ENCODE measurements around the gene BRD4.
A peak's percentile ranks its signal among the peaks of the same experiment; 100 is the strongest.

Gene BRD4

DNA sequence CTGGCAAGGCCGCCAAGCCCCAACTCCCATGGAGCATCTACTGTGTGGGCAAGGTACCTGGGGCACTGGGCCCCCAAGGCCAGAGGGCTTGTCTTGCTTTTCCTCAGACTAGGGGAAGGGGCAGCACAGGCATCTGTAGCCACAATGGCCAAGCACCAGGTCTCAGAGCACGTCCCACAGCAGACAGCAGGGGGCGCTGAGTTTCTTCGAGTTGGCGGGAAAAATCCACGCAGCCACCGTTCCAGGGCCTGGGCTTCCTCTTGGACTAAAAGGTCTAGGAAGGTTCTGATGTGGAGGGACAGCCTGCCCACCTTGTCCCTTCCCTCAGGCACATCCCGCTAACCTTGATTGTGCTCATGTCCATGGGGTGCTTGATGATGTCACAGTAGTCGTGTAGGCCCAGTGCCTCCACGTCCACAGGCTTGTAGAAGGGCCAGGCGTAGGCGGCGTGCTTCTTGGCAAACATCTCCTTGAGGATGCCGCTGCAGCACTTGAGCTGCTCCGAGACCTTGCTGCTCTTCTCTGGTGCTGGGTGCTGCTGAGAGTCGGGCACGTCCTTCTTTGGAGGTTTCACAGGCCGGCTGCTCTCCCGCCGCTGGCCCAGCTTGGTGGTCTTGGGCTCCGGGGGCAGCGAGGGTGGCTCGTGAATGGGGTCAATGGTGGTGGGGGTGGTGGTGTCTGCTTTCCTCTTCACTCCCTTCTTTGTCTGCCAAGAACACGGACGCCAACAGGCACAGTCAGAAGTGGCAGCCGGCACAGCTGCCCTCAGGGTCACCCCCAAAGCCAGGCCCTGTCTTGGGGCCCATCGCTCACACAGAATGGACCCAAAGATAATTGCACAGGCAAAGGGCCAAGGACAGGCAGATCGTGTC lies 68.0 kb downstream of the BRD4 start:
- peak; percentile 83 for DNase-seq

DNA sequence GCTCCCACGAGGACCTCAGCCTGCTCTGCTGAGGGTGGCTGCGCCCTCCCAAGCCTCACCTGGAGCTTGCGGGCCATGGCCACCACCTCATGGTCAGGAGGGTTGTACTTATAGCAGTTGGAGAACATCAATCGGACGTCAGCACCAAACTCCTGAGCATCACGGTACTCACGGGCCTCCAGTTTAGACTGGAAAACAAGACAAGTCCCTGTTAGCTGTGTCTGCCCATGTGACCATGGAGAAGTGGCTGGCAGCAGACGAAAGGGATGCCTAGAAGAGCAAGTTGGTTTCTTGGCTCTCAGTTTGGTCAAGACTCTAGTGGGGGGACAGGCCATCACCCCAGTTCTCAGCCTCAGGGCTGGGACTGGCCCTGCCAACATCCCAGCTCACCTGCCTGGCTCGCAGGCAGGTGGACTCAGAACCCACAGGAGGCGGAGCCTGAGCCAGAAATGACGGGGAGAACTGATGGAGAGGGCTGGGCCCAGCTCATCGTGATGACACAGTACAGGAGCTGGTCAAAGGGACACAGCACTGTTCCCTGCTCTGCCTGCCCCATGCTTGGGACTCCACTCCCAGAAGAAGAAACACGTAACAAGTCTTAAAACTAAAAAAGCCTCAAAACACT lies 68.9 kb downstream of the BRD4 start:
- no peak for DNase-seq

DNA sequence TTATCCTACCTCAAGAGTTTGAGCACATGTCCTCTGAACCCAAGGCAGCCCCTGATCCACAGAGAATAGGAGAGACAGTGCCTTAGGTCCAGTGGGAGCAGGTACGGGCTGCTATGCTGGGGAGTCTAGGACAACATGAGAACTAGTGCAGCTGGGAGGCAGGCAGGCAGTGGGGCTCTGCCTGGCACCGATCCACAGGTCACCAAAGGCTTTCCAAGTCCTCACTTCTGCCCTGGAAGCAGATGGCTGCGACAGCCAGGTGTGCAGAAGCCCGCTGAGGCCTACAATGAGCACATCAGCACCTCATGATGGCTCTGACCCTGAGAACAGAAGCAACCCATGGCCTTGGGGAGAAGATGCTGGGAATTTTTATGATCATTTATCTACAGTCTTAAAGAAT lies 70.3 kb downstream of the BRD4 start:
- no peak for DNase-seq

DNA sequence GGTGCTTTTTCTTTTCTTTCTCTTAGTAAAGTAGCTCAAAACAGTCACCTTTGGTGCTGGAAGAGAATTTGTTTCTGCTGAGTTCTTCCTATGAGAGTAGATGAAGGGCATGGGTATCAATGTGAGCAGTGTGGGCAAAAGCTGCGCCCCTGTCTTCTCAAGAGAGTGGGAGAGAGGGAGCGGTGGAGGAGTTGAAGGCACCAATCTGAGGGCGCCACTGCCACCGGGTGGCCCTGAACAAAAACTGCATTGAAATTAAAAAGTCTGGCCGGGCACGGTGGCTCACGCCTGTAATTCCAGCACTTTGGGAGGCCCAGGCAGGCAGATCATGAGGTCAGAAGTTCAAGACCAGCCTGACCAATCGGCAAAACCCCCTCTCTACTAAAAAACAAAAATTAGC lies 71.4 kb downstream of the BRD4 start:
- no peak for DNase-seq

DNA sequence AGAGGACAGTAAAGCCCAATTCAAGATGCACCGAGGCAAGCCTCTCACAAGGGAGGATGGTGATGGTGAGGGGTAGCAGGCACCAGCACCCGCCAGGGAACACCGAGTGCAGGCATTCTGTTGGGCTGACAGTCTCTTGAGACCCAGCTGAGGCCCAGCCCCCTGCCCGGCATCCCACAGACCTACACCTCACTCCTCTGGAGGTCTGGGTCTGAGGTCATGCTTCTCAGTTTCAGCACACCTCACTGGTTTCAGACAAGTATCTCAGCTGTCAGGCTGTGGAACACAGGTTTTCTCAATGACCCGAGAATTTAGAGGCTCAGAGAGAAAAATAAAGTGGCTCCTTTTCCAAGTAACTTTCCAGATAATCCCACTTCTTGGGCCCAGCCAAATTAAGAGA lies 72.4 kb downstream of the BRD4 start:
- DNase-seq, result no peak

DNA sequence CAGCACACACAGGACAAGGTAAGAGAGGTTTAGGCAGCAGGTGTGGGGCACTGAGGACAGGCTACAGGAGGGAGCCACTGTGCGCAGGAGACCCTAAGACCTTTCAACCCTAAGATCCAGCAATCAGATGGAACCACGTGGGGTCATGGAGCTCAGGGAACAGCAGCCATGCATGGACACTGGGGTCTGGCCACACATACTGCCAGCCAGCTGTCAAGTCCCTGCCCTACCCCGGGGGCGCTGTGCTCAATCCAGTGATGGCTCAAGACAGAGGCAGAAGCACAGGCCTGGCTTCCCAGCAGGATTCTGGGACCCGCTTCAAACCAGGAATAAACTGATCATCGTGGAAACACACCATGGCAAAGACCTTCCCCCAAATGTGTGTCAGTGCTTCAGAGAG lies 74.6 kb downstream of the BRD4 start:
- DNase-seq, result no peak

DNA sequence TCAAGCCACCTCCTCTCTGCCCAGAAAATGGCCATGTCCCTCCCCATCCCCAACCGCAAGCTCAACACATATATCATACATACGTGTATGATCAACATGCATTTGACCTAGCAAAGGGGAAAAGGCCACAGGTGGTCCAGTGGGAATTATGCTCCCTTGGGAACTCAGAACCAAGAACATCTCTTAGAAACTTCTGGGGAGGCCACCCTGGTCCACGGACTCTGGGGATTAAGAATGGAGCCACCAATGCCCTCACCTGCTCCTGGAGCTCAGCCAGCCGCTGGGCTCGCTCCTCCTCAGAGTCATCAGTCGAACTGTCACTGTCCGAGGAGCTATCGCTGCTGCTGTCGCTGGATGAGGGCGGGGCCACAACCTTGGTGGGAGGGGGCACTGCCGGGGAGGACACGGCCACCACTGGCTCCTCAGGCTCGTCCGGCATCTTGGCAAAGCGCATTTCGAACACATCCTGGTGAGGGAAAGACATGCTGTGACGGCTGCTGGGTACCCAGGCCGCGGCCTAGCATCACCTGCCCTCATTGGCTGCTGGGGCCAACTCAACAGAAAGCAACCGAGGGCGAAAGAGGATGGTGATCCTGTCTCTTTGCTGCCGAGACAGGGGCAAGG lies 75.5 kb downstream of the BRD4 start:
- no peak for DNase-seq

DNA sequence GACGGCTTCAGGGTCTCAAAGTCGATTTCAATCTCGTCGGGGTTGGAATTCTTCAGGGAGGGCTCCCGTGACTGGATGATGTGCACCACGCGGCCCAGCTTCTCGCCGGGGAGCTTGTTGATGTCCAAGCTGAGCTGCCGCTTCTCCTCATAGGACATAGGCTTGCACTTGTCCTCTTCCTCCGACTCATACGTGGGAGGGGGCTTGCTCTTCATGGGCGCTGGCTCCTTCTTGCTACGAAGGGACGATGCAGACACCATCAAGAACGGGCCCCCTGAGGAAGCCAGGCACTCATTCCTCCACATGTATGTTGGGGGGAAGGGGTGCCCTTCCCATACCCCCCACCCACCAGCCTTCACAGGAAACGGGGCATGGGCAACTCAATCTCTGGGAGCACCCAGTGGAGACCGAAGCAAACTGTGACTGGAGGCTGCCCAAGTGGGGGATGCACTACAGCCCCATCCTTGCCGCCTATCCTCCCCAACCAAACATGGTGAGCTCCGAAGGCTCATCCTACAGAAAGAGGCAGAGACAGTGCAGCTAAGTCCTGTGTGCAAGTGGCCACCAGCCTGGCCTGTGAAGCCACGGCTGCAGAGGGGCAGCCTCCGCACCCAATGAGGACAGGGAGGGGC lies 76.9 kb downstream of the BRD4 start:
- no peak for DNase-seq

DNA sequence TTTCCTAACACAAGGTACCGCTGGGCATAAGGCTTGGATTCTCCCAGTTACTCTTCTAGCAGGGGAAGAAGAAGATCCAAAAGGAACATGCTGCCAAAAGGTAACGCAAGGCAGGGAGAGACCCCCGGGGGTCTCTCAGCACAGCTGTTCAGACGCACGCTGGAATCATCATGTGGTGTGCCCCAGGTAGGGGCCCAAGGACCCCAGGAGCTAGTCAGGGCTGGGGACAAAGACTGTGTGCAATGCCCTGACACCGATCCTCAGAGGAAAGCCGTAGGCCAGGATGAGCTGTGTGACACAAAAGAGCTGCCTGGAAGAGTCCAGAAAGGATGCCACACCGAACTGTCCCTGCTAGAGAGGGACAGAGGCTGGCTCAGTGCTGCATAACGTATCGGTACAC lies 77.8 kb downstream of the BRD4 start:
- no peak for DNase-seq

DNA sequence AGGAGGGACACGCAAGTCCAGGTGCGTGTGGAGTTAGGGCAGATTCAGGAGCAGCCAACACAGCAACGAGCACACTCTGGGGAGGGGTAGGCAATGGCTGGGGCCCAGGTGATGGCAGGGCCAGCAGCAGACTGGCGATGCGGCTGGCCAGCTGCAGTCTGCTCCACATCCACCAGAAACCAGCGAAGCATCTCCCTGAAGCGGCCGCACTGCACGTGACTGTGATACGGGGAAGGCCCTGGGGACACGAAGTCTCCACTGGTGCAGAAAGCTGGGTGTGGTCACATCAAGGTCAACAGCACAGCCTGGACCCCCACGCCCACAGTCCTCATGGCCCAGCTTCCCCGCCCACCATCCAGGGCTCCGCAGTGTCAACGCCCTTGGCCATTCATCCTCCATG lies 78.8 kb downstream of the BRD4 start:
- no peak for DNase-seq

DNA sequence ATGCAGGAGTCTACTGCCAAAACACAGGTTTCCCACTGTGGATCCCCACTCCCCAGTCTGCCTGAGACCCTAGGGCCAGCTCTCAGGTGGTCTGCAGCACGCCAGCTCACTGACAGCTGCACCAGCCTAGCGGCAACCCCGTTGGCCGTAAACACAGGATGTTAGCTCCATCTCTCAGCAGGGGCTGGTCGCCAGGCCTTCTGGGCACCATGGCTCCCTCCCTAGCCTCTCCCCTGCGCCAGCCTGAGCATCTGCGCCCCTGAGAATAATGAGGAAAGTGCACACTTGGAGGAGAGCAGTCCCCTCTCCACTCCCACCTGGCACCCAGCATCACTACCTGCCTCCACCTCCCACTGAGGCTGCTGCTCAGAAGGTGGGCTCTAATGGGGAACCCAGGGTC lies 79.3 kb downstream of the BRD4 start:
- DNase-seq, result no peak

DNA sequence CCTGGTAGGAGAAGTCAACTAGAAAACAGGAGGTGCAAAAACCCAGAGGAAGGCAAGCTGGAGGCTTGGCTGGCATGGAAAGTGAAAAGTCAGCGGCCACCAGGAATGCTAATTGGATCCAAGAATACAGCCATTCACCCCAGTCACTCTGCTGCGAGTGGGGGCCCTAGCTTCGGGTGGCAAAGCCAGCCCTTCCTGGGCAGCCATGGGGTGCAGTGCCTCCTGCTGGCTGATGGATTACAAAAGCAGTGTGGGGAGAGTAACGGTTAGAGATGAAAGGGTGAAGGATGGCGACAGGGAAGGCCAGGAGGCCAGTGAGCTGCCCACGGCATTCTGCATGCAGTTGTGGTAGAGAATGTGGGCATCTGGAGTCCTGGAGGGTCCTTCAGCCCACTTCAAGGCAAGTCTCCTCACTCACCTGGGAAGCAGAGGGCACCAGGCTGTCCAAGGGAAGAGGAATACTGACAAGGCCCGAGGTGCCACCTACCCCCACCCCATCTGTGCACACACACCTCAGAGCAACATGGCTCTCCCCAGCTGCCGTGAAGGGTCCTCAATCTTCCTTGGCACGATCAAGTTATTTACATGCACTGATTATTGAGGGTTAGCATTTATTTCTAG lies 79.8 kb downstream of the BRD4 start:
- DNase-seq, result peak; percentile 68

DNA sequence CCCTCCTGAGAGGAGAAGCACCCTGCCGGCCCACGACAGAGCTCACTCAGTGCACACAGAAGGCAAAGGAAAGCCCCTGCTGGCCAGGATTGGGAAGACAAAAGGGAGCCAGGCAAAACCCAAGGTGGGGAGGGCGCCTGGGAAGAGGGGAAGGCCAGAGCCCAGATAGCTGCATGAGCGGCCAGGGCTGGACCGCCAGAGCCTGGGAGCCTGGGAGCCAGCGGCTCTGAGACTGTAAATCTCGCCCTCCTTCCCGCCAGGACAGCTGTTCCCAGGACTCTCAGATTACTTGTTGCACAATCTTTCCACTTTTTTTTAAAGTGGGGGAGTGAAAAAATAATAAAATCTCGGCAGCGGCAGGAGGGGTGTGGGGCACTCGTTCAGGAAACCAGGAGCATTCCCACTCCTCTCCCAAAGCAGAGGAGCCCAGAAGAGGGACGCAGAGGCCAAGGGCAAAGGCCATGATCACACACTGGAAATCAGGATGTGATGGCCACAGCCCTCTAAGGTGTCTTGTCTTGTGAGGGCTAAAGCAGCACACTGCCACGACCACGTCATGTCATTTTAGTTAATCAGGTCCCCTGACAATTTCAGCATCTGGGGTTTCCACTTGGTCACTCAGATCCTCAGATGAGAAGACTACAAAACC lies 80.5 kb downstream of the BRD4 start:
- DNase-seq, result peak; percentile 94

DNA sequence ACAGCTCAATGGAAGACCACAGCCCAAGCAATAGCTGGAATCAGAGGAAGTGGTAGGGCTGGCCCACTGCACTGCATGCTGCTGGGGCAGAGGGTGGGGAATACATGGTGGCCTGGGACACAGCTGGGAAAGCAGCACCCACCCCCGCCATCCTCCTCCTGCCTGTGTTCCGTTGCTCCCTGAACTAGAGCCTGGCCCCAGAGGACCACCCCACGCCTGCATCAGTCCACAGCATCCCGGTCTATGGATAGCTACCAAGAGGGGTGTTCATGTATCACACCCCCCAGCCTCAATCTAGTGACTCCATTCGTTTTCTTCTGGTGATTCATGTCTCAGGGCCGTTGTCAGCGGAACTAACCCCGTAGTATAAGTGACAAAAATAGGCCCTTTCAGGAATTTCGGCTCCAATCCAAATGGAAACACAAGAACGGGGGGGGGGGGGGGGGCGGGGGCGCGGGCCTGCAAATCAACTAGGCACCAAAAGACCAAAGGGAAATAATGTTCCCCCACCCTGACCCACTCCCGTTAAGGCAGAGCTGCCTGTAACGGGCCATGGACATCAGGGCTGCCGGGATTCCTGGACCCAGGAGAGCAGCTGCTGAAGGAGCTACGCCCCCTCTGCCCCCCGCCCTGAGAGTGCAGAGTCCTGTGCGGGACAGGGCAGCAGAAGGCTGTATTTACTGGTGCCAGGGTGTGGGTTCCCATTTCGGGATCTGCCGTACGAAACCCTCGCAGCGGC lies 81.2 kb downstream of the BRD4 start:
- DNase-seq, result peak; percentile 81

DNA sequence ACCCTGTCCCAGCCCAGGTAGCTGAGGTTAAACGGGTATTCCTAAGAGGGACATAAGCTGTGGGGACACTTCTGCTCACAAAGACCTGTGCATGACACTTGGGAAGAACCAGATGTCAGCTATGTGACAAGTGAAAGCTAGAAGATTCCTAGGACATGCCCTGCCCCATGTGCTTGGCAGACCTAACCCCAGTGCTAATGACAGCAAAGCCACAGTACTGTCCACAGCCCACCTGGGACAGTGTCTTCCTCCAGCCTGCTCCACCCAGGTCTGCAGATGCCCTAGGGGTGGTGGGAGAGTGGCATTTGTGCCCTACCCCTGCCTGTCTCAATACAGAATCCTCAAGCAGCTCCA lies 81.7 kb downstream of the BRD4 start:
- no peak for DNase-seq

DNA sequence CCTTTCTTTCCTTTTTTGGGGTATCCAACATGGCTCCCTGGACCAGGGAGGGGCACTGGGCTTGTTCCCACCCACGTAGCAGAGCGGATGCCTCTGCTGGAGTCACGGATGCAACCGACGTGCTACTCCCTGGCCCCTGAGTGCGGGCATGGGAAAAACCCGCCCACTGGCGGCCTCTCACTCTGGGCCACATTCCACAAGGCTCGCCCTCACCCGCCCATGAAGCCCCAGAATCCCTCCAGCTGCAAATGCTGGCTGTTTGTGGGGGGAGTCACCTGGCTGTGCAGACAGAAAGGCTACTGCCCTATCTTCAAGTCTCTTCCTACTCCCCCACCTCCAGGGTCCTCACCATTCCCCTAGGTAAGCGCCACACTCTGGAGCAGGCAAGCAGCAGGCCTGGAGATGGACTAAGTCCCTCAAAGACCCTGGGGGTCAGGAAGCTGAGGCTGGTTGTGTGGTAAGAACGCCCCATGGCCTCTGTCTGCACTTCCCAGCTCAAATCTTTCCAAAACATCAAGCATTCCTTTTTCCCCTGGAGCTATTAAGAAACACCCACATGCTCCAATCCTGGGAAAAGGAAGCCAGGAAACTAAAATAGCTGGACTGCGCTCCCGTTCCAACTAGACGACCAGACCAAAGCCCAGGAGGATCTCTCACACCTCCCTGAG lies 82.2 kb downstream of the BRD4 start:
- DNase-seq, result peak; percentile 89

DNA sequence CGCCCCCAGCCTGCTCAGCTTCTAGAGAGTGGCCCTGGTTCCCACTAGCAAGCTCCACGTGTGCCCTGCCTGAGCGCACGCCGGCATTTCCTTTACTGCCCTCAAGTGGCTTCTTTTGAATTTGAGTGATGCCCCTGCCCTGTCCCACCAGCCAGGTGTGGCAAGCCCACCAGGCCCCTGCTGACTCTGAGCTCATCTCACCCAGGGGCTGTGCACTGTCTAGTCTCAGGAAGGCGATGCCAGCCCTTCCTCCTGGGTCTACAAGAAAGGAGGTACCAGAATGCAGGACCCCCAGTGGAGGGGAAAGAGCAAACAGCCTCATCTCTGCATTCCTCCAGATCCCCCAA lies 82.8 kb downstream of the BRD4 start:
- no peak for DNase-seq

DNA sequence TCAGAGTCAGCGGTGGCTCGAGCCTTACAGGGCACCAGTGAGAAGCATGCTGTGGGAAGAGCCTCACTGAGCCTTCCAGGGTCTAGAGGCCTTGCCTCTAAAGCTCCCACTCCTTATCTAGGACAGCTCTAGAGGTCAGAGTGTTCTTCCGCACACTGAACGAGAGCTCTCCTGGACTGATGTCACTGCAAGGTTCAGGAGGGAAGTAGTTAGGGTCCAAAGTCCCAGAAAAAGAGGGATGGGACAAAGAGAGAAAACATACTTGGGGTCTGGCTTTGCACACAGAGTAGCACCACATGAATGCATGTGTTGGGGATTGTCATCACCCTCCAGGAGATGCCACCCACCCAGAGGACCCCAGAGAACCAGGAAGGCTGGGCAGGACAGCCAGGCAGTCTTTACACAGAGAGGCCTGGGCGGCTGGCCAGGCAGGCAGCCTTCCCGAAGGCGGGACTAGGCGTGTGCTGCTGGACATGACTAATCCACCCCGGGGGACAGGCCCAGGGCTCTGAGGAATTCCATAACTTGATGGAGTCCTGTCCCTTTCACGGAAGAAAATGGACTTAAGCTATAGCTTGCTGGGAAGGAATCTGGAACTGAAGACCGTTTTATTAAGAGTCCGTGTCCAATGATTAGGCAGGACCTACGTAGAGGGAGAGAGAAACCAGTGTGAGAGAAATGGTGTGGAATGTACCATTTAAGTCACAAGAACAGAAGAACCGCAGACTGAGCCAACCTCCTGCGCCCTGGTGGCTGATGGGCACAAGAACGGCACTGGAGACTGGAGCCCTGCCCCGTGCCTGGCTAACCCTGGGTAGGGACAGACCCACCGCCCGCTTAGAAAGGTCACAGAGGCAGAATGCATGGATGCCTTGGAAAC lies 83.5 kb downstream of the BRD4 start:
- peak; percentile 83 for DNase-seq

DNA sequence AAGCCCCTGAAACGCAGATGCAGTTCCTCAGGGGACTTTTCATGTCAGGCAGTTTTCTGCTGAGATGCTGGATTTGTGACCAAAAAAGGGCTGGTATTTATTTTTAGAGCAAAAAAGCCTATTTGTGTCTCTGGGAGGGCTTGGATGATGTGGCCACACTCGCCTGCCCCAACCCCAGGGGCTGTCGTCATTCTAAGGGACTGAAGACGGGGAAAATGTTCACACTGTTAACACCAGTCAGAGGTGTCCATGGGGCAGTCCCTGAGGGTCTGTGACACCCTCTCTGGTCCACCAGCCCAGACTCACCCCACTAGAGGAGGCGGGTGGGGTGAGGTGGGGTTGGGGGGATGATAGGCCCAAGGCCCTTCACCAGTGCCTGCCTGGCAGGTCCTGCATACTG lies 84.2 kb downstream of the BRD4 start:
- no peak for DNase-seq
